Body of pancreas (tissue), 4 donors: ENCODE measurements around the gene TPPP. TPM values are rescaled to one million over a fixed set of nuclear protein-coding genes. Genes with fewer than 3 reads are reported as not detected.

Source experiments
- ATAC-seq: fragments of 150-250 bp; one replicate; pipeline ENCODE4 v1.9.1; 2016
- DNase-seq, 4 donors: peaks; one replicate each; pipeline ENCODE4 v3.0.0-alpha.2; 2019
- H3K27ac ChIP-seq, 4 donors: fragments of 200-600 bp; sonication (generic); 1 replicate in 3 of 4; 2 replicates in 1 of 4; pipeline versions ENCODE4 v1.5.1 to v1.6.1; 2016 to 2019; ENCODE audit warnings: mild to moderate bottlenecking in 1 of 4, mixed read lengths in 1 of 4, moderate library complexity in 1 of 4
- H3K27me3 ChIP-seq, 2 donors: fragments of 200-600 bp; sonication (generic); one replicate each; pipeline ENCODE4 v1.6.0; 2016; ENCODE audit warnings: mild to moderate bottlenecking in 1 of 2
- H3K36me3 ChIP-seq, 2 donors: fragments of 200-600 bp; sonication (generic); replicated peaks in 1 of 2; 2 replicates each; pipeline ENCODE4 v1.5.1; 2016; ENCODE audit warnings: low read depth in 2 of 2; ENCODE audit not compliant: insufficient read depth in 1 of 2
- H3K4me1 ChIP-seq: fragments of 200-600 bp; sonication (generic); one replicate; pipeline ENCODE4 v1.6.0; 2016
- H3K4me3 ChIP-seq, 2 donors: fragments of 200-600 bp; sonication (generic); 1 replicate in 1 of 2; 2 replicates in 1 of 2; pipeline ENCODE4 v1.5.1; 2016 to 2019
- H3K9me3 ChIP-seq, 3 donors: fragments of 200-600 bp; sonication (generic); 1 replicate in 2 of 3; 2 replicates in 1 of 3; pipeline ENCODE4 v1.5.1; 2016
- POLR2A ChIP-seq, 3 donors: fragments of 450-650 bp; IDR thresholded peaks; one replicate each; pipeline ENCODE4 v1.6.1; 2016; ENCODE audit warnings: antibody characterized with exemption in 3 of 3, mild to moderate bottlenecking in 2 of 3
- WGBS, 2 donors: methylation state at CpG; one replicate each; pipeline ENCODE4 v1.1.5; 2017; 5-methylcytosine and 5-hydroxymethylcytosine counted together
- intact Hi-C: fragments of 100-400 bp; cut with DNase I; formaldehyde crosslinking; loops from one replicate; pipeline ENCODE4 v1.15.1; 2023
- total RNA-seq, 2 donors: library from RNA; depleted of rRNA; stranded (reverse); fragments of >200 nt; gene quantifications; one replicate each; pipeline ENCODE4 v1.1.0, GENCODE V29; 2016
- TF ChIP-seq, protein P1 (sequence below), 7 experiments: fragments of 450-650 bp in 4 of 7; fragments of 200-600 bp in 3 of 7; sonication (generic) in 3 of 7; IDR thresholded peaks; one replicate each; pipeline ENCODE4 v1.5.1; 2016 to 2019; ENCODE audit warnings: antibody characterized with exemption in 7 of 7

TPPP gene
- total RNA-seq, 2 donors from 2014 or later = 2.6 to 5.2 TPM

DNA sequence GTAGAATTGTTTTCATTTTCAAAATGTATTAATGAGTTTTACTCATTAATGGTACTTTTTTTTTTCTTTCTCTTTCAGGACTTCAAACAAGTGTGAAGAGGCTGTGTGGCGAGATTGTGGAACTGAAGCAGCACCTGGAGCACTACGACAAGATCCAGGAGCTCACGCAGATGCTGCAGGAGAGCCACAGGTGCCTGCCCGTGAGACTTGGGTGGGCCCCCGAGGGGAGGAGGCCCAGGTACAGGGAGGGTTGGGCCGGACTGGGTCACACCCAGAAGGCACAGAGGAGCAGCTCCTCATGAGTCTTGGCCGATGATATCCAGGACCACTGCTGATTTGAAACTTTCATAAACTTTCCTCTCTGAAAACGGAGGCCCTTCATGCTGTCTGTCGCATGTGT lies 45.4 kb downstream of the TPPP start:
- H3K9me3 ChIP-seq = no peaks in the 10 kb centered on the region
- WGBS, 2 donors = 97 to 100% methylated on average over 9 of the region's 9 CpGs
- no peak for DNase-seq

DNA sequence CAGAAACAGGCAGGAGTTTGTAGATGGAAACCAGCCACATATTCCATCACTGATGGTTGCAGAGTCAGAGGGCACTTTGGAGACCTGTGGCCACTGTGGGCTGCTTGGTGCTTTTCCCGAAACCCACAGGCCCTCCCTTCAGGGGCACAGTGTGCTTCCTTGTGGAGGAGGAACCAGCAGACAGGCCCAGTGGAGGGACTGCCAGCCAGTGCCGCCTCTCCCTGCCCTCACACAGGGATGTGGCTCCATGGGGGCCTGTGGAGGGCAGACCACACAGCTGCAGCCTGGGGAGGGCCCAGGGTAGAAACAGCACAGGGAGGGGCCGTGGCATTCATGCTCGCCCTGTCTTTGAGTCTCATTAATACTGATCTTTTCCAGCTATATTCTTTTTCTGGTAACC lies 45.8 kb downstream of the TPPP start:
- intact Hi-C loops = no loop called here
- no peak overlapping the region for H3K27ac ChIP-seq
- no peaks in the 10 kb centered on the region for H3K4me1 ChIP-seq
- ATAC-seq (no peak), DNase-seq (no peak)
- WGBS, 2 donors = 95 to 100% methylated on average over 4 of the region's 4 CpGs
- TF ChIP-seq, protein P1, sequence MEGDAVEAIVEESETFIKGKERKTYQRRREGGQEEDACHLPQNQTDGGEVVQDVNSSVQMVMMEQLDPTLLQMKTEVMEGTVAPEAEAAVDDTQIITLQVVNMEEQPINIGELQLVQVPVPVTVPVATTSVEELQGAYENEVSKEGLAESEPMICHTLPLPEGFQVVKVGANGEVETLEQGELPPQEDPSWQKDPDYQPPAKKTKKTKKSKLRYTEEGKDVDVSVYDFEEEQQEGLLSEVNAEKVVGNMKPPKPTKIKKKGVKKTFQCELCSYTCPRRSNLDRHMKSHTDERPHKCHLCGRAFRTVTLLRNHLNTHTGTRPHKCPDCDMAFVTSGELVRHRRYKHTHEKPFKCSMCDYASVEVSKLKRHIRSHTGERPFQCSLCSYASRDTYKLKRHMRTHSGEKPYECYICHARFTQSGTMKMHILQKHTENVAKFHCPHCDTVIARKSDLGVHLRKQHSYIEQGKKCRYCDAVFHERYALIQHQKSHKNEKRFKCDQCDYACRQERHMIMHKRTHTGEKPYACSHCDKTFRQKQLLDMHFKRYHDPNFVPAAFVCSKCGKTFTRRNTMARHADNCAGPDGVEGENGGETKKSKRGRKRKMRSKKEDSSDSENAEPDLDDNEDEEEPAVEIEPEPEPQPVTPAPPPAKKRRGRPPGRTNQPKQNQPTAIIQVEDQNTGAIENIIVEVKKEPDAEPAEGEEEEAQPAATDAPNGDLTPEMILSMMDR (IDR thresholded peaks at IDR 0.05) = no peak
- TF ChIP-seq POLR2A (IDR thresholded peaks at IDR 0.05) = no peak
- H3K36me3 ChIP-seq = no peaks in the 10 kb centered on the region
- H3K27me3 ChIP-seq = no peaks in the 10 kb centered on the region
- H3K4me3 ChIP-seq = no peak overlapping the region
- H3K9me3 ChIP-seq = no peaks in the 10 kb centered on the region

More for the DNA sequence above, 45.4 kb downstream of the TPPP start:
- H3K36me3 ChIP-seq = no peaks in the 10 kb centered on the region
- no peak for ATAC-seq
- TF ChIP-seq, protein P1 (IDR thresholded peaks at IDR 0.05) = no peak
- TF ChIP-seq POLR2A (IDR thresholded peaks at IDR 0.05) = no peak
- intact Hi-C loops = no loop called here
- no peaks in the 10 kb centered on the region for H3K4me1 ChIP-seq
- H3K27me3 ChIP-seq = no peaks in the 10 kb centered on the region
- H3K4me3 ChIP-seq = no peak overlapping the region
- no peak overlapping the region for H3K27ac ChIP-seq

DNA sequence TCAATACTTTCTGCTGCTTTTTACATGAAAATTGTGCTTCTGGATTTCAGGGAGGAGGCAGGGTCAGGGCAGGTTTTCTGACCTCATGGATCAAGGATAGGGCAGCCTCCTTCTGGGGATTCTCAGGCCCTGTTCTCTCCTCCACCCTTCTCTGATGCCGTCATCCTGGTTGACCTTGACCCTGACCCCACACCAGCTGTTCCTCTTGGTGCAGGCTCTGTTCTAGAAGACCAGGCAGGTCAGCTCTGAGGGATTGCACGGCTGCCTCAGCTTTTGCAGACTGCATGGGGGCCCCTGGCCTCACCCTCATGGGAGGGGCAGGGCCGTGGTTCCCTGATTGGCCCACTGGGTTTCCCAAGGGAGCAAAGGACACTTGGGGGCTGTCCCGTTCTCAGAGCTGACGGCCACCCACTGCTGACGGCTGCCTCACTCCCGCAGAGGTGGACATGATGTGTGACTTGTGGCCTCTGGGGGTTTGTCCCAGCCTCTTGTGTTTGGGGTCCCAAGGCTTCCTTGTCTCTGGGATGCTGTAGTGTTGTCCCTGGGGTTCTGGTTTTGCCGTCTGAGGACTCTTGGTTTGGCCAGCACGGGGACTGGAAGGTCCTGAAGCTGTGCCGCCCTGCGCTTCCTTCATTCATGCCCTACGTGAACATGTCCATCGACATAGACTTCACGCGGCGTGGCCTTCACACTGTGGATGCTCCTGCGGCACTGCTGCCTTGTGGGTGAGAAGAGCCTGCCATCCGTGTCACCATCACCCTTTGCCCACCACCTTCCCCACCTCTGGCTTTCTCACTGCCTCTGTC lies 46.6 kb downstream of the TPPP start:
- DNase-seq (no peak), ATAC-seq (no peak)
- intact Hi-C loops = no loop called here
- H3K36me3 ChIP-seq = no peaks in the 10 kb centered on the region
- H3K27me3 ChIP-seq = no peaks in the 10 kb centered on the region
- 86 to 91% methylated on average over 13 to 18 of the region's 18 CpGs for WGBS, 2 donors
- H3K4me1 ChIP-seq = no peaks in the 10 kb centered on the region
- TF ChIP-seq, protein P1 (IDR thresholded peaks at IDR 0.05) = no peak
- TF ChIP-seq POLR2A (IDR thresholded peaks at IDR 0.05) = no peak
- no peak overlapping the region for H3K4me3 ChIP-seq
- no peak overlapping the region for H3K27ac ChIP-seq
- H3K9me3 ChIP-seq = no peaks in the 10 kb centered on the region

DNA sequence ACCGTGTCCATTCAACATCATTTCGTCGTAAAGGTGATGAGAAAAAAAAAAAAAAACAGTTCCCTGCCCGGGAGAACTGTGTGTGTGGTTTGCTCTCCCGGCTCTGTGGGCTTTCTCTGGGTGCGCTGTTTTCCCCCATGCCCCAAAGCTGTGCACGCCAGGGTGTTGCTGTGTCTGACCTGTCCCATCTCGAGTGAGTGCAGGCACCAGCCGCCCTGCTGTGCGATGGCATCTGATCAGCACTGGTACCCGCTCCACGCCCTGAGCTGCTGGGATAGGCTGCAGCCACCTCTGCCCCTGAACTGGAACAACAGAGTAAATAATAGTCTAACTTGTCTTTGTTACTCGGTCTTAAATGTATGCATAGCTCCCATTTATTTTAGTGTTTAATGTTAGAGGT lies 47.7 kb downstream of the TPPP start:
- no peaks in the 10 kb centered on the region for H3K4me1 ChIP-seq
- no peak overlapping the region for H3K27ac ChIP-seq
- DNase-seq (no peak), ATAC-seq (no peak)
- no peaks in the 10 kb centered on the region for H3K36me3 ChIP-seq
- H3K9me3 ChIP-seq = no peaks in the 10 kb centered on the region
- no peaks in the 10 kb centered on the region for H3K27me3 ChIP-seq
- H3K4me3 ChIP-seq = no peak overlapping the region
- intact Hi-C loops = no loop called here
- TF ChIP-seq, protein P1 (IDR thresholded peaks at IDR 0.05) = no peak
- no peak for TF ChIP-seq POLR2A (IDR thresholded peaks at IDR 0.05)
- WGBS, 2 donors = 83 to 89% methylated on average over 11 to 13 of the region's 13 CpGs

DNA sequence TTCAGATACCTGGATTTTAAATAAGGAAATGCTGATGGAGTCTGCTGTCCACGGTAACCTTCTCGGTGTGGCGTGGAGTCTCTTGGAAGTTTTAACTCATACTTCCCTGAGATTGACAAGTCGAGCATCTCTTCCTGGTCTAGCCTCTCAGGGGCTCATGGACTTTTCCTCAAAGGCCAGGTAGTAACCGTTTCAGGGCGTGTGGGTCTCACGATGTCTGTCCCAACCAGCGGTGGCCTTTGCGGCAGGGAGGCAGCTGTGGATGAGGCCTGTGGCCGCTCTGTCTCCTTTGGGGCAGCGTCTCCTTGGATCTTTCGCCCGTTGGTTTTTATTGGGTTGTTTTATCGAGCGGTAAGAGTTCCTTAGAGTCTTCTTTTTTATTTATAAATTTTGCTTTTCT lies 48.2 kb downstream of the TPPP start:
- 94 to 95% methylated on average over 15 of the region's 15 CpGs for WGBS, 2 donors
- no peak for DNase-seq
- Histone ChIP-seq H3K4me3 (no peak overlapping the region), H3K36me3 (no peaks in the 10 kb centered on the region), H3K27me3 (no peaks in the 10 kb centered on the region), H3K4me1 (no peaks in the 10 kb centered on the region), H3K27ac (no peak overlapping the region), H3K9me3 (no peaks in the 10 kb centered on the region)
- no peak for ATAC-seq
- TF ChIP-seq POLR2A (IDR thresholded peaks at IDR 0.05) = no peak
- TF ChIP-seq, protein P1 (IDR thresholded peaks at IDR 0.05) = no peak
- intact Hi-C loops = no loop called here
